ENCODE results near the gene FTO.
"Not testable (repeated sequence)": the region's sequence is repeated elsewhere in the genome, so short reads cannot be mapped to it uniquely, and the experiment has no call there.

The FTO gene

DNA sequence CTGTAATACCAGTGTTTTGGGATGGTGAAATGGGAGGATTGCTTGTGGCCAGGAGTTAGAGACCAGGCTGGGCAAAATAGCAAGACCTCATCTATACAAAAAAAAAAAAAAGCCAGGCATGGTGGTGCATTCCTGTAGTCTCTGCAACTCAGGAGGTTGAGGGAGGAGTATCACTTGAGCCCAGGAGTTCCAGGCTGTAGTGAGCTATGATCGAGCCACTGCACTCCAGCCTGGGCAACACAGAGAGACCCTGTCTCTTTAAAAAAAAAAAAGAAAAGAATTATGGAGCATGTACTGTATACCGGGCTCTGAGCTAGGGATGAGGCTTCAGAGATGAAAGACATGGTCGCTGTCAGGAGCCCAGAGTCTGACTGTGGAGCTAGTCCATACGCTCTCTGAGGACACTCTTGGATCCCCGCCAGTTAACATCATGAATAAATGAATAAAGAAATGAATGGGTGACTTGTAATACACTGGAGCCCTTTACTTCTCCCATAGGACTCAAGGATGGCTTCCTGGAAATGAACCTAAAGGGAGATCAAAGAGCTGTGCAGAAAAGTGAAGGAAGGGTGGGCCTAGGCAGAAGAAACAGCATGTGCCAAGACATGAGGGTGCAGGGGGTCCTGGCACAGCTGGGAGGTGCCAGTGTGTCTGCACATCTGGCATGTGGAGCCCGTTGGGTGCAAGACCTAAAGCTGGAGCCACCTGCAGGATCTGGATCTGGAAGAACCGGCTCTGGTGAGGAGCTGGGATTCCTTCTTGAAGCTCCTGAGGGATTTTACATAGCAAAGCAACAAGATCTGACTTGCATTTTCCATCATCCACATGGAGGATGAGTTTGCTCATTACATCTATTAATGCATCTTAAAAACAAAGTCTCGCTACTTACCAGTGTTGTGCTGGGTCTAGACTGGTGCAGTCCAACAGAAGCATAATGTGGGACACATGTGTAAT is 462.2 kb downstream of the FTO start:
- DNase-seq: no peak

- no peak for DNase-seq
Measured at GRCh38 chr16:54169112-54169511, 465.2 kb downstream of the FTO start.

GRCh38 chr16:54171626-54172537 is 467.9 kb downstream of the FTO start:
- DNase-seq: no peak

GRCh38 chr16:54173490-54173889 is 469.5 kb downstream of the FTO start:
- no peak for DNase-seq

DNA sequence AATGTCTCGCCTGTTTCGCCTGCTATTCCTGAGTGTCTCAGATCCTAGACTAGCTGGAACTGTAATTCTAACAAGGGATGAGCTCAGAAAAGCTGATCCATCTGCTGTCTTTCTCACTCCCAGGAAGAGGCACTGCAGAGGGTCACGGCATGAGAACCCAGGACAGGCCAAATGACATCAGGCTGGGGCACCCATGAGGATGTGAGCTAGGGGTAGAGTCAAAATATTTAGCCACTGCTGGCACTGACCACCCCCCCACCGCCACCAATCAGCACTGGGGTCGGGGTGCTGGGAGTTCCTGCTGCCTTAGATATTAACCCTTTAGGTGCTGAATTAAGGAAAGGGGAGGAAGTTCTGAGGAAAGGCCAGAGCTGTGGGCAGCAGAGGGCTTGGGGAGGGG is 470.2 kb downstream of the FTO start:
- no peak for DNase-seq

- no peak for DNase-seq
Measured at GRCh38 chr16:54174750-54175149, 470.8 kb downstream of the FTO start.

DNA sequence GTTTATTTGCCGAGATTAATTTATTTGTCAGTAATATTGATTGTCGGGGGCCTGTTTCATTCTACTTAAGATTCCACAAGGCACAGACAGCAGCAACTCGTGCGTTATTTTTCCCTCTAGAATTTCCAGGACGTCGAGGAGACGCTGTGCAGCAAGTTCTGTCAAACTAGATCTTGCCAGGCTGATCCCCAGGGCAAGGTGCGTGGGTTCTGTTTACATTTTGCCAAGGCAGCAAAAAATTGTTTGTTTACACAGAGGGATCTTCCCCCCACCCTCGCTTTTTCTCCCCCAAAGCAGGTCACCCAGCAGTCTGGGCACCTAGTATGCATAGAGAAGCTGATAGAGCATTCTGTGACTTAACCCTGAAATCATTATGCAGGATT is 471.2 kb downstream of the FTO start:
- no peak for DNase-seq

DNA sequence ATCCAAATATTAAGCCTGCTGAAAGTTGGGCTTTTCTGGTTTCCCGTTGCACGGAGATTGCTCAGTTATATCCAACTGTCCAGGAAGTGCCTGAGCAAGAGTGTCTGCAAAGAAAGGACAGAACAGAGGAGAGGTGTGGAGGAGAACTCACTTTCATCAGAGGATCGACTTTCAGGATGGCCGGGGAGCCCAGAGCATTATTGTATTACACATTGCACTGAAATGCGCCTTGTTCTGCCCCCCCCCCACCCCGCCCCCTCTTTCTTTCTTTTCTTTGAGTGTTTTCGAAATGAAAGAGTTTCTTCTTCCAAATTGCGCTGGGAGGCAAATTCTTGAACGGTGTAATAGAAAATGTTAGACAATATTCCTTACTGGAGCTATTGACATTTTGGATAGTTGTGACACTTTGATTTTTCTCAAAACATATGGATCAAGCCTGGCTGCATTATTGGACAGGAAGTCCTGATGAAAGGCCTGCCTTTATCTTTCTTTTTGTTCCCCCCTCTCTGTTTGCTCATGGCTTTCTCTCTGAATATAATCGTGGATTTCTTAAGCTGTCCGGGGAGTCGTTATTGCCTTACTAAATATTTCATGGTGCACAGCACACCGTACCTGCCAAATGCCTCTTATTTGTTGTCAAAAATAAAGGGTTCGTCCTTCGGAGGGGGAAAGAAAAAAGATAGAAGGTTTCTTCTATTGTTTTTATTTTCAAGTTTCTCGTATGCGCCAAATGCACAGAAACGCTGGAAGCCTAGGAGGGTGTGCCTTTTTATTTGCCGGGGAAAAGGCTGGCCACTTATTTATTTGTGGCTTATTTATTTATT is 471.8 kb downstream of the FTO start:
- DNase-seq: no peak

DNA sequence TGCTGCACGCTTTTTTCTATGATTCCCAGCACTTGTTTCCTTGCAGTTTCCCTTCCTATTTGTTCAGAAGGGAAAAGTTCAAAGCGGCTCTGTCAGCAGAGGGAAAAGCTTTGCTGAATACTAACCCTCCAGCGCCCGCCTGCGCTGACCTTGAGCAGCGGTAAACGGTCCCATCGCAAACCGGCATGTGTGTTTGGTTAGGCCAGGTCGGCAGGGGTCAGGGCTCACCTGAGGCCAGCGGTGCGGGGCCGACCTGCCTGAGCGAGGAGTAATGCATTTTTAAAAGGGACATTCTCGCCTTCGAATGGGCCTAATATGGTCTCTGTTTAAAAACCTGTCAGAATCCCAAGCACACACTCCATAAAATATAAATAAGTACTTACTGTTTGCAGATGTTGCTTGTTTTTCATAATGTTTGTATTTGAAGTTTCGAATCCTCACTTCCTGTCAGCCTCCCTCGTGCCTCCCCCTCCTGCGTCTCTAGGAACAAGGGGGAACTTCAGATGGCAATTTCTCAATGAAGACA is 472.5 kb downstream of the FTO start:
- DNase-seq: no peak

GRCh38 chr16:54177052-54177861 is 473.3 kb downstream of the FTO start:
- DNase-seq: no peak

- no peak for DNase-seq
Measured at GRCh38 chr16:54177862-54178477, 474.0 kb downstream of the FTO start.

DNA sequence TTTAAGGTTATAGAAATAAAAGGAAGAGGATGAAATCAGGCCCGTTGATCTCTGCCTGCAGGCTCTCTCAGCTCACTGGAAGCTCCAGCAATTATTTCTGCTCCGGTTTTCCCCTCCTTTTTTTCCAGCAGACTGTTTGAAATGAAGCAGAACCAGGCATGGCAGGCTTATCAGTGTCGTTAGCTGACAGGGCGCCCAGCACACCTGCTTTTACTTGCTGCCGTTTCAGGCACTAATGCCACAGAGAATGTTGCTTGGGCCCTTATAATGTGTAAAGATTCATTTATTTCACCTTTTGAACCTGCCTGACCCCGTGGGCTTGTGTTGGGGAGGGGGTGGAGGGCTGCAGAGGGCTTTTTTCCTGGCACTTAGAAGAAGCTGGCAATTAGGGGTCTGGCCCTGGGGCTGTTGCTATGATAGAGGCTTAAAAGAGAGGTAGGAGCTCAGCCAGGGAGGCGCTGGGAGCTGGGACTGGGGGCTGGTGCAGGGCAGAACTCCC is 474.6 kb downstream of the FTO start:
- DNase-seq: no peak

- DNase-seq: no peak
Measured at GRCh38 chr16:54180421-54181359, 476.7 kb downstream of the FTO start.

DNA sequence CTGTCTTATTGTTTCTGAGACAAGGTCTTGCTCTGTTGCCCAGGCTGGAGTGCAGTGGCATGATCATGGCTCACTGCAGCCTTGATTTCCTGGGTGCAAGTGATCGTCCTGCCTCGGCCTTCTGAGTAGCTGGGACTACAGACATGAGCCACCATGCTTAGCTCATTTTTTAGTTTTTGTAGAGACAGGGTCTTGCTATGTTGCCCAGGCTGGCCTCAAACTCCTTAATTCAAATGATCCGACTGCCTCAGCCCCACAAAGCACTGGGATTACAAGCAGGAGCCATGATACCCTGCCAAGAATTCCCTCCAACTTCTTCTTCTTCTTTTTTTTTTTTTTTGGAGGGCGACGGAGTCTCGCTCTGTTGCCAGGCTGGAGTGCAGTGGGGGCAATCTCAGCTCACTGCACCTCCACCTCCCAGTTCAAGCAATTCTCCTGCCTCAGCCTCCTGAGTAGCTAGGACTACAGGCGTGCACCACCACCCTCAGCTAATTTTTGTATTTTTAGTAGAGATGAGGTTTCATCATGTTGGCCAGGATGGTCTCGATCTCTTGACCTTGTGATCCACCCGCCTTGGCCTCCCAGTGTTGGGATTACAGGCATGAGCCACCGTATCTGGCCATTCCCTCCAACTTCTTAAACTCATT is 477.9 kb downstream of the FTO start:
- not testable (repeated sequence) for DNase-seq

DNA sequence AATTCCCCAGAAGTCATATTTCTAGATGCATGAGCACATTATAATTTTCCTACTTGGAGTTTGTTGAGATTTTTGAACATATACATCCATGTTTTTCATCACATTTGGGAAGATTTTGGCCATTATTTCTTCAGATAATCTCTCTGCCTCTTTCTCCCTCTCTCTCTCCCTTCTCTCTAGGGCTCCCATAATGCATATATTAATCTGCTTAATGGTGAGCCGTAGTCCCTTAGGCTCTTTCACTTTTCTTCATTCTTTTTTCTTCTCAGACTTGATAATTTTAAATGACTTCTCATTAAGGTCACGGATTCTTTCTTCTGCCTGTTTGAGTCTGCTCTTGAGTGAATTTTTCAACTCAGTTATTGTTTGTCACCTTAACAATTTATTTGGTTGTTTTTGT is 481.1 kb downstream of the FTO start:
- no peak for DNase-seq

- no peak for DNase-seq
Measured at GRCh38 chr16:54191163-54191562, 487.2 kb downstream of the FTO start.

GRCh38 chr16:54191592-54191991 is 487.6 kb downstream of the FTO start:
- DNase-seq: no peak

DNA sequence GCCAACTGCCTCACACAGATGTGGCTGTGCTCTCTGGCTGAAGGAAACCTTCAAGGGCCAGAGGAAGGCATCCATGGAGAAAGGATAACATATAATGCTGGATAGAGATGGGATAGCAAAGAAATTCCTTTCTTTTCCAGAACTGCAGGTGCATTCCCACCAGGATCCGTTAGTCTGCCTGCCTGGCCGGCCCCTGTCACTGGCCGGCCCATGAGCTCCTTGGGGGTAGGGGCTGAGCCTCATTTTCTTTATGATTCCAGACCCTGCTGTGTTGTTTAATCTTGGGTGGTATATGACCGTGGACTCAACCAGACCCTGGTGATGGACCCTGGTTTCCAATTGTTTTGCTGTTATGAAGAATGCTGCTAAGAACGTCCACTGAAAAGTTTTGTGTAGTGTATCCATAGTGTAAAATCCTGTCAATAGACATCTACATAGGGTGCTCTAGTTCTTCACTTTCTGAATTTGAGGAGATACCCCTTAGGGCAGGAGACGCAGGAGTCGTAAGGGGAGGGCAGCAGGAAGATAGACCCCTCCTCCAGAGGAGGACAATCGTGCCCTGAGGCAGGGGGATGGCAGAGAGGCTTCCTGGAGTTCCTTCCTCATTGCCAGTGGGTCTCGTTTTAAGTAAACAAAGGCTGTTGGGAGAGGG is 489.2 kb downstream of the FTO start:
- no peak for DNase-seq

Data from effector CD4-positive, alpha-beta T cell (primary cell).